ENCODE data around the gene NPIPB8.
"Not testable (repeated sequence)": the region's sequence is repeated elsewhere in the genome, so short reads cannot be mapped to it uniquely, and the experiment has no call there.

DNA sequence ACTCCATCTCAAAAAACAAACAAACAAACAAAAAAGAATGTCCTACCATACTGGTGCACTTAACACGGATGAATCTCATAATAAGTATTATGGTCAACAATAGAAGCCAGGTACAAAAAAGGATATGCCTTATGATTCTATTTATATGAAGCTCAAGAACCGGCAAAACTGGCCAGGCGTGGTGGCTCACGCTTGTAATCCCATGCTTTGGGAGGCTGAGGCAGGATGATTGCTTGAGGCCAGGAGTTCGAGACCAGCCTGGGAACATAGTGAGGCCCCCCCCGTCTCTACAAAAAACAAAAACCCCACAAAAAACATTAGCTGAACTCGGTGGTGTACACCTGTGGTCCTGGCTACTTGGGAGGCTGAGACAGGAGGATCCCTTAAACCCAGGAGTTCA, 66.4 kb downstream of the NPIPB8 start:
- not testable (repeated sequence) for TF ChIP-seq POLR2A (IDR thresholded peaks at IDR 0.05; ENCODE audit: insufficient read depth in 1 of 2, low read depth in 2 of 2, low read length in 2 of 2); SRSF9 (IDR thresholded peaks at IDR 0.05; ENCODE audit: borderline replicate concordance, insufficient read depth, low read depth, low read length, poor library complexity, severe bottlenecking); TARDBP (CRISPR knock-in tag; IDR thresholded peaks at IDR 0.05); ZNF567 (CRISPR knock-in tag; IDR thresholded peaks at IDR 0.05; ENCODE audit: borderline replicate concordance); PTBP1 (IDR thresholded peaks at IDR 0.05; ENCODE audit: low read depth, low read length, poor library complexity, severe bottlenecking)
- TF ChIP-seq, protein P1, sequence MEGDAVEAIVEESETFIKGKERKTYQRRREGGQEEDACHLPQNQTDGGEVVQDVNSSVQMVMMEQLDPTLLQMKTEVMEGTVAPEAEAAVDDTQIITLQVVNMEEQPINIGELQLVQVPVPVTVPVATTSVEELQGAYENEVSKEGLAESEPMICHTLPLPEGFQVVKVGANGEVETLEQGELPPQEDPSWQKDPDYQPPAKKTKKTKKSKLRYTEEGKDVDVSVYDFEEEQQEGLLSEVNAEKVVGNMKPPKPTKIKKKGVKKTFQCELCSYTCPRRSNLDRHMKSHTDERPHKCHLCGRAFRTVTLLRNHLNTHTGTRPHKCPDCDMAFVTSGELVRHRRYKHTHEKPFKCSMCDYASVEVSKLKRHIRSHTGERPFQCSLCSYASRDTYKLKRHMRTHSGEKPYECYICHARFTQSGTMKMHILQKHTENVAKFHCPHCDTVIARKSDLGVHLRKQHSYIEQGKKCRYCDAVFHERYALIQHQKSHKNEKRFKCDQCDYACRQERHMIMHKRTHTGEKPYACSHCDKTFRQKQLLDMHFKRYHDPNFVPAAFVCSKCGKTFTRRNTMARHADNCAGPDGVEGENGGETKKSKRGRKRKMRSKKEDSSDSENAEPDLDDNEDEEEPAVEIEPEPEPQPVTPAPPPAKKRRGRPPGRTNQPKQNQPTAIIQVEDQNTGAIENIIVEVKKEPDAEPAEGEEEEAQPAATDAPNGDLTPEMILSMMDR (CRISPR knock-in tag; IDR thresholded peaks at IDR 0.05) = not testable (repeated sequence)
- TF ChIP-seq, protein P2, sequence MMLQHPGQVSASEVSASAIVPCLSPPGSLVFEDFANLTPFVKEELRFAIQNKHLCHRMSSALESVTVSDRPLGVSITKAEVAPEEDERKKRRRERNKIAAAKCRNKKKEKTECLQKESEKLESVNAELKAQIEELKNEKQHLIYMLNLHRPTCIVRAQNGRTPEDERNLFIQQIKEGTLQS (CRISPR knock-in tag; IDR thresholded peaks at IDR 0.05) = not testable (repeated sequence)

Measured in HepG2 (cell line).